ENCODE measurements around the gene PTP4A1.
"Not testable (repeated sequence)": the region's sequence is repeated elsewhere in the genome, so short reads cannot be mapped to it uniquely, and the experiment has no call there.

Gene PTP4A1

GRCh38 chr6:63584566-63584965 lies 12.3 kb downstream of the PTP4A1 start:
- DNase-seq, result no peak

- not testable (repeated sequence) for DNase-seq
Observed at GRCh38 chr6:63585652-63586051, 13.4 kb downstream of the PTP4A1 start.

- DNase-seq, result no peak
Observed at GRCh38 chr6:63589952-63590411, 17.7 kb downstream of the PTP4A1 start.

DNA sequence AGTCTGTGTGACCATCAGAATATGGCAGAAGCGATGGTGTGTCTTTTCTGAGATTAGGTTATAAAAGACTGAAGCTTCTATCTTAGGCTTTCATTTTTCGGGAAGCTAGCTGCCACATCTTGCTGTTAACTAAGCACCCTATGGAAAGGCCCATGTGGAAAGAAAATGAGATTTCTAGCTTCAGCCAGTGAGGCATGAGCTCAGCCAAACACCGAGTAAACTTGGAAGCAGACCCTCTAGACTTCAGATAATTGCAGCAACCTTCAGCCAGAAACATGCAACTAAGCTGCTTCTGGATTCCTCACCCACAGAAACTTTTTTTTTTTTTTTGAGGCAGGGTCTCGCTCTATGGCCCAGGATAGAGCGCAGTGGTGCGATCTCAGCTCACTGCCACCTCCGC lies 20.6 kb downstream of the PTP4A1 start:
- DNase-seq, result no peak

DNA sequence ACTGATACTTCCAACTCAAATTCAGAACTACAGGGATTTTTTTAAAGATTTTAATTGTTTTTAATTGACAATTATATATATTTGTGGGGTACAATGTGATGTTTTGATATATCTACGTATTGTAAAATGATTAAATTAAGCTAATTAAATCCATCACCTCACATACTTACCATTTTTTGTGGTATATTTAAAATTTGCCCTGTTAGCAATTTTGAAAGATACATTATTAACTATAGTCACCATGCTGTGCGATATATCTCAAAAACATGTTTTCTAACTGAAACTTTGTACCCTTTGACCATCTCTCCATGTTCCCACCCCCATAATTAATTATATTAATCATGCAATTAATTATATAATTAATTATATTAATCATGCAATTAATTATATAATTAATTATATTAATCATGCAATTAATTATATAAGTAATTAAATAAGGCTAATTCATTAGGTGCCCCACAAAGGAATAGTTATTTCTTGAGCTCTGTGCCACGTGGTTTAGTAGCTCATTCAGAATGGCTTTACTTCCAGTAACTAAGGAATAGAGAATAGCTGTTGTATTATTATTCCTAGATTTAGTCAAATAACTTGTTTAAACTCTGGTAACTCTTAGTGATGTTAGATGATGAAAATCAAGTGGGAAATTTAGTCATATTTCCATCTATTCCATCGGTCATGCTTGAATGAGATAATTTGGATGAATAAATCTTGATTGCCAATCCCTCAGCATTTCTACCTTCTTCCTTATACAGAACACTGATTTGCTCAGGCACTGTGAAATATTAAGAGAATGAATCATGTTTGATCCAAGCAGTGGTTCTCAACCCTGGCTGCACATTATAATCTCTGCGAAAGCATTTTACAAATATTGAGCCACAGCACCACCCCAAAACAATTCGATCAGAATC lies 25.1 kb downstream of the PTP4A1 start:
- no peak for DNase-seq

- DNase-seq, result peak; percentile 79
Observed at GRCh38 chr6:63598049-63599036, 26.1 kb downstream of the PTP4A1 start.

DNA sequence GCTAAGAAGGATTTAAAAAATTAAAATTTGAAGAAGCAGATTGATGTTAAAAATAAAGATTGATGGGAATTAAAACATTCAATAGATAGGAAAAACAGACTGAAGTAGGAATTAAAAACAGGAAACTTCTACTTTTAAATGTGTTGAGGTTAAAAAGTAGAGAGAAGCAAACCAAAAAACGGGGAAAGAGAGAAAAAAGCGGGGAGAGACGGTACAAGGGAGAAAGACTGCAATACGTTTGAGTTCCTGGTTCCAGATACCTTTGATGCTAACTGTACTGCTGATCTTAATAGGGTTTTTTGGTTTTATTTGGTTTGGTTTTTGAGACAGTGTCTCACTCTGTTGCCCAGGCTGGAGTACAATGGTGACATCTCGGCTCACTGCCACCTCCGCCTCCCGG lies 27.0 kb downstream of the PTP4A1 start:
- DNase-seq, result no peak

- DNase-seq, result no peak
Observed at GRCh38 chr6:63600136-63600535, 27.9 kb downstream of the PTP4A1 start.

GRCh38 chr6:63609231-63609630 lies 37.0 kb downstream of the PTP4A1 start:
- no peak for DNase-seq

DNA sequence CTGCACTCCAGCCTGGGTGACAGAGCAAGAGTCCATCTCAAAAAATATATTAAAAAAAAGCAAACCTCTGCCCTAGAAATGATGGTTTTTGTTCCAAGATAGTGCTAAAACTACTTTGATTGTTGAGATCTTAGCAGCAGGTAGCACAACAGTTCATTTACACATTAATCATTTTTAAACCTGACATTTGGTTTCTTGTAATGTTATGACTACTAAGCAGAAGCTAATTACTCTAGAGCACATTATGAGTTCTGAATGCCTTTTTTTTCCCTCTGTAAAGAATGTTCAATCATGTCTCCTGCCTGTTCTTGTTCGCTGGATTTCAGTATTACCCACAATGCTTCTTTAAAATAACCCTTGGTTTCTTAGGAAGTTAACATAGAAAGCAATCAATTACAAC lies 38.7 kb downstream of the PTP4A1 start:
- DNase-seq, result no peak

- DNase-seq, result no peak
Observed at GRCh38 chr6:63611560-63611959, 39.3 kb downstream of the PTP4A1 start.

DNA sequence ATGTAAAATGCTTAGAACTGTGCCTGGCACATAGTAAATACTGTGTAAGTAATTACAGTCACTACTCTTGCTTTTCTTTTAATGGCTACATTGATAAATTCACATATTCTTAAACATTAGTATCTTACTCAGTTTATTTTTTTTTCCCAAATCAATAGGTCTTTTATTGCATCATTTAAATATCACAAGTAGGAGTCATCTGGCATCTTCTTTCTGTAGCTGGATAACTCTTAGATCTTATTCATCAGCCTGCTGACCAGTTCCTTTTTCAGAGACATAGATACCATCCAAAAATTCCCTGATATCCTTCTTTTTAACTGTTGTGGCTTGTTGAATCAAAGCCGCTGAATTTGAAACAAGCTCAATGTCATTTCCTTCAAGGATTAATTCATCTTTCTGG lies 43.3 kb downstream of the PTP4A1 start:
- DNase-seq, result no peak
